Left colon (tissue), 2 donors: ENCODE results near the gene SPDEF. TPM values are rescaled to one million over a fixed set of nuclear protein-coding genes. Genes with fewer than 3 reads are reported as not detected.

Experiments
- ATAC-seq: fragments of 200-7000 bp; cut with Tn5 transposase; one replicate; pipeline ENCODE4 v1.9.1; 2020; ENCODE audit warnings: mild to moderate bottlenecking, moderate library complexity
- DNase-seq, 2 donors: peaks; one replicate each; pipeline ENCODE4 v3.0.0-alpha.2; 2020
- intact Hi-C, 2 donors: fragments of 100-400 bp; cut with DNase I in 1 of 2; cut with micrococcal nuclease in 1 of 2; formaldehyde crosslinking; loops; one replicate each; pipeline versions ENCODE4 v1.11.2 to v1.14.0; 2022; cut with DNase I, micrococcal nuclease
- total RNA-seq, 2 donors: library from RNA; stranded (reverse); fragmentation: NEBNext Ultra II Directional; extraction: Animal tissue kit (Norgen Biotek cat#: 25700); gene quantifications; one replicate each; pipeline ENCODE4 v1.2.1, GENCODE V29; 2021
- donor health status: DM: no; HTN: no; CAD: no.
- donor health status: DM: yes; HTN: yes; CAD: no.

The SPDEF gene
- total RNA-seq, 2 donors from 2014 or later: 59.4 to 73.5 TPM

GRCh38 chr6:34553146-34553545 lies 3.0 kb downstream of the SPDEF start:
- no peak for DNase-seq
- no peak for ATAC-seq
- intact Hi-C loops: no loop called here

- intact Hi-C loops: no loop called here
- no peak for ATAC-seq
- DNase-seq: no peak
Measured at GRCh38 chr6:34552620-34553019, 3.5 kb downstream of the SPDEF start.

GRCh38 chr6:34551720-34552119 lies 4.4 kb downstream of the SPDEF start:
- ATAC-seq (no peak), DNase-seq (no peak)
- intact Hi-C loops: no loop called here

GRCh38 chr6:34549804-34550202 lies 6.3 kb downstream of the SPDEF start:
- ATAC-seq (no peak), DNase-seq (no peak)
- intact Hi-C loops: no loop called here

- intact Hi-C loops: no loop called here
- ATAC-seq (no peak), DNase-seq (no peak)
Measured at GRCh38 chr6:34549026-34549803, 6.9 kb downstream of the SPDEF start.

- DNase-seq (peak; percentile 67 to 69), ATAC-seq (peak; percentile 58)
Measured at GRCh38 chr6:34547701-34548644, 8.2 kb downstream of the SPDEF start.

GRCh38 chr6:34546551-34547321 lies 9.4 kb downstream of the SPDEF start:
- intact Hi-C loops: no loop called here

More at GRCh38 chr6:34547701-34548644, 8.2 kb downstream of the SPDEF start:
- intact Hi-C loops: no loop called here

GRCh38 chr6:34544776-34545471 lies 11.2 kb downstream of the SPDEF start:
- intact Hi-C loops: no loop called here
- no peak for DNase-seq
- ATAC-seq: no peak

More at GRCh38 chr6:34546551-34547321, 9.4 kb downstream of the SPDEF start:
- DNase-seq (peak; percentile 80 to 82), ATAC-seq (peak; percentile 83)

GRCh38 chr6:34544052-34544604 lies 12.0 kb downstream of the SPDEF start:
- ATAC-seq: no peak
- DNase-seq: no peak
- intact Hi-C loops: no loop called here

GRCh38 chr6:34543421-34543820 lies 12.7 kb downstream of the SPDEF start:
- intact Hi-C loops: no loop called here
- ATAC-seq (no peak), DNase-seq (no peak)

GRCh38 chr6:34540841-34541240 lies 15.3 kb downstream of the SPDEF start:
- DNase-seq (no peak), ATAC-seq (no peak)
- intact Hi-C loops: no loop called here

- ATAC-seq: no peak
- intact Hi-C loops: no loop called here
- DNase-seq: no peak
Measured at GRCh38 chr6:34540222-34540621, 15.9 kb downstream of the SPDEF start.

- ATAC-seq: no peak
- intact Hi-C loops: no loop called here
- no peak for DNase-seq
Measured at GRCh38 chr6:34539181-34539580, 16.9 kb downstream of the SPDEF start.

GRCh38 chr6:34538581-34538980 lies 17.5 kb downstream of the SPDEF start:
- DNase-seq (no peak), ATAC-seq (no peak)
- intact Hi-C loops: no loop called here

GRCh38 chr6:34537922-34538550 lies 18.1 kb downstream of the SPDEF start:
- intact Hi-C loops: no loop called here
- DNase-seq: no peak
- ATAC-seq: no peak

- ATAC-seq (no peak), DNase-seq (no peak)
- intact Hi-C loops: no loop called here
Measured at GRCh38 chr6:34536959-34537848, 18.9 kb downstream of the SPDEF start.
